Activated CD4-positive, alpha-beta T cell treated with anti-CD3 and anti-CD28 coated beads, Interleukin-2, amount 10 ng/mL, durations not matched to agents 7 days and 5 days (primary cell): ENCODE results near the gene CCDC7. TPM values are rescaled to one million over a fixed set of nuclear protein-coding genes. Genes with fewer than 3 reads are reported as not detected.
A peak's percentile ranks its signal among the peaks of the same experiment; 100 is the strongest.
"Not testable (repeated sequence)": the region's sequence is repeated elsewhere in the genome, so short reads cannot be mapped to it uniquely, and the experiment has no call there.

Experiments used
- CTCF ChIA-PET: fragments of 350-600 bp; sonication (Branson Sonifier 250); formaldehyde crosslinking; loops from one replicate; lab custom pipeline; 2021; ENCODE audit warnings: antibody characterized with exemption; lab: Charles Lee
- POLR2A ChIA-PET: fragments of 350-600 bp; sonication (Branson Sonifier 250); formaldehyde crosslinking; loops from one replicate; lab custom pipeline; 2021; ENCODE audit warnings: antibody characterized with exemption; lab: Charles Lee
- DNase-seq: peaks from one replicate; pipeline ENCODE4 v3.0.0-alpha.2; 2020
- H3K27ac Mint-ChIP-seq: one replicate; pipeline ENCODE4 v1.8.0; 2021; ENCODE audit warnings: mild to moderate bottlenecking, moderate library complexity, mixed read lengths
- H3K27me3 Mint-ChIP-seq: one replicate; pipeline ENCODE4 v1.8.0; 2021; ENCODE audit warnings: mixed read lengths
- H3K36me3 Mint-ChIP-seq: one replicate; pipeline ENCODE4 v1.8.0; 2021; ENCODE audit warnings: low read depth, mixed read lengths
- H3K4me1 Mint-ChIP-seq: one replicate; pipeline ENCODE4 v1.8.0; 2021; ENCODE audit warnings: mixed read lengths
- H3K4me3 Mint-ChIP-seq: one replicate; pipeline ENCODE4 v1.8.0; 2021; ENCODE audit warnings: mild to moderate bottlenecking, moderate library complexity, mixed read lengths
- H3K9me3 Mint-ChIP-seq: one replicate; pipeline ENCODE4 v1.8.0; 2021; ENCODE audit warnings: mixed read lengths
- total RNA-seq, 2 experiments: library from RNA; stranded (reverse); gene quantifications; one replicate each; pipeline ENCODE4 v1.2.3, GENCODE V29; 2021

CCDC7 gene
- total RNA-seq, 2 experiments from 2014 or later: 18.3 to 21.4 TPM

DNA sequence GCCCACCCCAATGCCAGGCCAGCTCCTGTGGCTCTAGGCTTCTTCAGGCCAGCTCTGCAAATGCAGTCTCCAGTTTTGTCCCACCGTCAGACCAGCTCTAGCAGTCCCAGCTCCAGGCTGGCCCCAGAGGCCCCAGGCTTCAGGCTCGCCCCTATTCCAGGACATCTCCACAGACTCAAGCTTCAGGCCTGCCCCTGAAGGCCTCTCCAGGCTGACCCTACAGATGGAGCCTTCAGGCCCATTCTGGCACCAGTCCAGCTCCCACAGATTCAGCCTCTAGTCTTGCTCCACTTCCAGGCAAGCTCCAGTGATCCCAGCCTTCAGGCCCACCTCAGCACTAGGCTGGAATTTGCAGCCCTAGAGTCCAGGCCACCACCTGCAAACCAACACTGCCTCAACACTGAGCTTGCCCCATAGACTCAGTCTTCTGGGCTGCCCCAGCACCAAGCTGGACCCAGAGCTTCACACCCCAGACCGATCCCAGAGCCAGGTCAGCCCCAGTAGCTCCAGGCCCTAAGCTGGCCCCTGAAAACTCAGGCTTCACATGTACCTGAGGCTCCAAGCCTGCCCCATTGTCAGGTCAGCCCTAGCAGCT, 341.8 kb downstream of the CCDC7 start:
- Mint-ChIP-seq H3K4me3 (no peak overlapping the region), H3K4me1 (no peaks in the 10 kb centered on the region), H3K36me3 (no peaks in the 10 kb centered on the region), H3K27me3 (no peaks in the 10 kb centered on the region), H3K27ac (no peak overlapping the region), H3K9me3 (peaks cover 3% of the 10 kb centered on the region)
- no peak for DNase-seq
- ChIA-PET CTCF (interaction anchor here (1.1 kb wide), 1 partner anchor 16 kb away, joined by 3 read pairs; no protein-coding TSS in a partner anchor), POLR2A (no interaction called here)

DNA sequence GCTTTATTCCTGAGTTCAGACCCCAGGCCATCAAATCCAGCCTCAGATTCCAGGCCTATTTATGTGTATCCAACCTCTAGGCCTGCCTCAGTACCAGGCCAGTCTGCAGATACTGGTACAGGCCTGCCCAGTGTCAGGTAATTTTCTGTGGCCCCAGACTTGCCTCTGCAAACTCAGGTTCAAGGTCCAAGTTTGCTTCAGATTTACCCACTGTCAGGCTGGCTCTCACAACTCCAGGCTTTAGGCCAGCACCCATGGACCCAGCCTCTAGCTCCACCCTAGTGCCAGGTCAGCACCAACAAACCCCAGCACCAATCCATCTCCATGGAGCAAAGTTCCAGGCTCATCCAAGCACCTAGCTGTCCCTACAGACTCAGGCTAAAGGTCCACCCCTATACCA, 342.4 kb downstream of the CCDC7 start:
- no peaks in the 10 kb centered on the region for H3K36me3 Mint-ChIP-seq
- H3K27ac Mint-ChIP-seq: no peak overlapping the region
- H3K4me3 Mint-ChIP-seq: no peak overlapping the region
- POLR2A ChIA-PET: no interaction called here
- H3K9me3 Mint-ChIP-seq: peaks cover 3% of the 10 kb centered on the region
- H3K4me1 Mint-ChIP-seq: no peaks in the 10 kb centered on the region
- CTCF ChIA-PET: interaction anchor here (1.1 kb wide), 1 partner anchor 16 kb away, joined by 3 read pairs; no protein-coding TSS in a partner anchor
- H3K27me3 Mint-ChIP-seq: no peaks in the 10 kb centered on the region
- no peak for DNase-seq

DNA sequence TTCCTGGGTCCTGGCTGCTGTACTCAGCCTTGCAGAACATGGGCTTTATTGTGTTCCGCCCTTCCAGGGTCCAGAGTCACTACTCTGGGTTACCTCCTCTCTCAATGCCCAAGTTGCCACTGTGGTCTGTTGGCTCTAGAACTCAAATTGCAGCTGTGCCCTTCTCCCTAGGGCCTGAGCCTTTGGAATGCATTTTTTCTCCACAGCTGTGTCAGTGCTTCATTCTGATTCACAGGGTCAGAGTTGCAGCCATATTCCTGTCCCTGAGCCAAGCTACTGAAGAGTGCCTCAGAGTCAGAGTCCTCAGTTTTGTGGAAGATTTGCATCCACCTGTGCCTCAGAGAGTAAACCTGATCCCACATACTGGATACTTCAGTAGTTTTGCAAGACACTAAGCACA, 344.5 kb downstream of the CCDC7 start:
- no peak overlapping the region for H3K4me3 Mint-ChIP-seq
- POLR2A ChIA-PET: no interaction called here
- H3K27ac Mint-ChIP-seq: no peak overlapping the region
- no peak for DNase-seq
- H3K36me3 Mint-ChIP-seq: no peaks in the 10 kb centered on the region
- peaks cover 3% of the 10 kb centered on the region for H3K9me3 Mint-ChIP-seq
- no peaks in the 10 kb centered on the region for H3K27me3 Mint-ChIP-seq
- CTCF ChIA-PET: no interaction called here
- no peaks in the 10 kb centered on the region for H3K4me1 Mint-ChIP-seq

DNA sequence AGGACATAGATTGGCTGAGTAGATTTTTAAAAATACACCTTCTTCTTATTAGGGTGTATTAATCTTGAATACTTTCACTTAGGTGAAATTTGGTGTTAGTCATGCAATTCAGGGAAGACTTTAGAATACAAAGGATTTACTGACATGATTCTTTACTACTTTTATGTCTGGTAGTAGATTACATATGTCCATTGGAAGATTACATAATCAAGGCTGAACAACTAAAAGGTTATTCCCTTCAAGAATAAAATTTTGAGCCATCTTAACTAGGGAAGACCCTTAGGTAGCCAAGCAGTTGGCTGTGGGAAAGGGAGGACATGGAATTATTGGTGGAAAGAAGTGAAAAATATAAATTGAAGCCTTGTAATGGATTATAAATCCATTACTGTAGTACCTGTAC, 347.1 kb downstream of the CCDC7 start:
- Mint-ChIP-seq H3K27me3 (no peaks in the 10 kb centered on the region), H3K4me3 (no peak overlapping the region), H3K9me3 (no peaks in the 10 kb centered on the region), H3K4me1 (no peaks in the 10 kb centered on the region), H3K36me3 (no peaks in the 10 kb centered on the region), H3K27ac (no peak overlapping the region)
- CTCF ChIA-PET: no interaction called here
- POLR2A ChIA-PET: no interaction called here
- no peak for DNase-seq

DNA sequence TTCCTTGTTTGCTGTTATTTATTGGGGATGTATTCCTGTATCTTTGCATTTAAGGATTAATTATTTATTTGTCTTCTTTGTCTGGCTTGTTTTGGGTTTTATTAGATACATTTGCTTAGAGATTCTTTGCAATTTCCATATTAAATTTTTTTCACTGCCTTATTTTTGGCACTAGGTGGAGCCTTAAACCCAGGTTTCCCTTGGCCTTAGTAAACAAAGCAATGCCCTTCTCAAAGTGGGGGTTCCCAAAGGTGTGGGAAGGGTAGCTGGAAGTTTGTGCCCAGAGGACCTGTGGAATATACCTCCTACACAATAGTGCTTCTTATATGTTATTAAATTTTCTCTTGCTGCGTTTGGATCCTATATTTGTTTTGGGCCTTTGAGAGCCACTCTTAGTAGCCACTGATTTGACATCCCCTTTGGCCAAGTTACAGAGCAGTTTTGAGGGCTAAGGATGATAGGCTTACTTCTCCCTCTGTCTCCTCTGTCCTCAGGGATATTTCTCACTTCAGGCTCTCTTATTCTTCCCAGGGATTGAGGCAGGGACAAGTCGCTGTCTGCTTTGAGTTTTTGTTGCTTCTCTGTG, 349.8 kb downstream of the CCDC7 start:
- Mint-ChIP-seq H3K4me3 (no peak overlapping the region), H3K27ac (peak overlapping the region; percentile 7), H3K4me1 (no peaks in the 10 kb centered on the region), H3K36me3 (no peaks in the 10 kb centered on the region), H3K9me3 (no peaks in the 10 kb centered on the region), H3K27me3 (no peaks in the 10 kb centered on the region)
- ChIA-PET CTCF (no interaction called here), POLR2A (no interaction called here)
- DNase-seq: peak; percentile 25

DNA sequence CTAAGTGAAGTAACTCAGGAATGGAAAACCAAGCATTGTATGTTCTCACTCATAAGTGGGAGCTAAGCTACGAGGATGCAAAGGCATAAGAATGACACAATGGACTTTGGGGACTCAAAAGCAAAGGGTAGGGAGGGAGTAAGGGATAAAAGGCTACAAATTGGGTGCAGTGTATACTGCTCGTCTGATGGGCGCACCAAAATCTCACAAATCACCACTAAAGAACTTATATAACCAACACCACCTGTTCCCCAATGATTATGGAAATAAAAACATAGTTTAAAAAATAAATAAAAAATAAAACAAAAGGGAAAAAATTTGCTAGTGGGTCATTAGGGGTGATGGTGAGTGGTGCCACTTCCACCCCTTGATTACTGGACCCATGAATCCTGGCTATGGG, 351.5 kb downstream of the CCDC7 start:
- H3K4me1 Mint-ChIP-seq, H3K9me3 Mint-ChIP-seq, CTCF ChIA-PET, H3K4me3 Mint-ChIP-seq, H3K36me3 Mint-ChIP-seq, H3K27me3 Mint-ChIP-seq, DNase-seq, POLR2A ChIA-PET, H3K27ac Mint-ChIP-seq: not testable (repeated sequence)

DNA sequence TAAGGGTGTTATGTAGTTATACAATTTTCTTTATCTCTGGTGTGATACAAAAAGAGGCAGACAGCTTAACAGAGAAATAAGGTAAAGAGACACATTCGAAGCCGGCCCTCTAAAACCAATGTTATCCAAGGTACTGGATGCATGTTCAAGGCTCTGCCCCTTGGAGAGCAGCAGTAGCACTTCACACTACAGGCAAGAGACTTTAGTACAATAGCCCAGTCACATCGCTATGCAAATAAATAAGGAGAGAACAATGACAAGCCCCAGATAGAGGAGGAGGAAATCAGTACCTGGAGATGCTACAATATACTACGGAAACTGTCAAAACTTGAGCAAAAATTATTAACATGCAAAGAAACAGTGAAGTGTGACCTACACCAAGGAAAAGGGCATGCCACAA, 401.0 kb downstream of the CCDC7 start:
- no peaks in the 10 kb centered on the region for H3K9me3 Mint-ChIP-seq
- no peaks in the 10 kb centered on the region for H3K27me3 Mint-ChIP-seq
- H3K4me1 Mint-ChIP-seq: no peaks in the 10 kb centered on the region
- DNase-seq: no peak
- H3K4me3 Mint-ChIP-seq: no peak overlapping the region
- no peak overlapping the region for H3K27ac Mint-ChIP-seq
- H3K36me3 Mint-ChIP-seq: no peaks in the 10 kb centered on the region
- CTCF ChIA-PET: no interaction called here
- POLR2A ChIA-PET: no interaction called here

DNA sequence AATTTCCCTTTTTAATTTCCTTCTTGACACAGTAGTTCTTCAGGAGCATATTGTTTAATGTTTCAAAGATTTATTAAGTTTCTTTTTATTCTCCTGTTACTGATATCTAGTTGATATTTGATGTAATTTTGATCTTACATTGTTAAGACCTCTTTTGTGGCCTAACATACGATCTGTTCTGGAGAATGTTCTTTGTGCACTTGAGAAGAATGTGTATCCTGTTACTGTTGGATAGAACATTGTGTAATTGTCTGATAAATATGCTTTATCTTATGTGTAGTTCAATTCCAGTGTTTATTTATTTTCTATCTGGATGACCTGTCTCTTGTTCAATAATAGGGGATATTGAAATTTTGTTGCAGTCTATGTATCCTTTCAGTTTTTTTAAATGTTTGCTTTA, 405.4 kb downstream of the CCDC7 start:
- H3K27ac Mint-ChIP-seq: no peak overlapping the region
- H3K9me3 Mint-ChIP-seq: no peaks in the 10 kb centered on the region
- peaks cover 8% of the 10 kb centered on the region for H3K4me1 Mint-ChIP-seq
- H3K27me3 Mint-ChIP-seq: no peaks in the 10 kb centered on the region
- H3K4me3 Mint-ChIP-seq: no peak overlapping the region
- DNase-seq: no peak
- ChIA-PET CTCF (interaction anchor here (1.0 kb wide), 2 partner anchors 13 to 69 kb away, joined by 3 read pairs; no protein-coding TSS in a partner anchor), POLR2A (no interaction called here)
- no peaks in the 10 kb centered on the region for H3K36me3 Mint-ChIP-seq

DNA sequence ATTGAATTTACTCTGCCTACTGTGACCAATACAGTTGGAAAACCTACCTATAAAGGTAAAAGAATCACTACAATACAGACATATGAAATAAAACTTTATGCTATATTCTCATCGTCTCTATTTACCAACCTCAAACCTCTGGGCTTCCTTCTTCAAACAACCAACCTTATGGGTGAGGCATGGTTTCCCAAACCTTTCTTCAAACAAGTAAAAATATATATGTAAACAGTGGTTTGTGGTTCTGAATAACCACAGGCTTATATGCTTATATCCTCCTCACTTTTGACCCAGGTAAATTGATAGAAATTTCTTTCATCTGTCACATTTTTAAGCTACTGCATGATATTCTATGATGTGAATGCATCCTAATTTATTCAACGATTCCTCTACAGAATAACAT, 408.5 kb downstream of the CCDC7 start:
- H3K4me3 Mint-ChIP-seq: no peak overlapping the region
- peaks cover 2% of the 10 kb centered on the region for H3K27me3 Mint-ChIP-seq
- no peaks in the 10 kb centered on the region for H3K36me3 Mint-ChIP-seq
- peaks cover 8% of the 10 kb centered on the region for H3K4me1 Mint-ChIP-seq
- DNase-seq: no peak
- CTCF ChIA-PET: no interaction called here
- H3K27ac Mint-ChIP-seq: no peak overlapping the region
- POLR2A ChIA-PET: no interaction called here
- peaks cover 2% of the 10 kb centered on the region for H3K9me3 Mint-ChIP-seq

DNA sequence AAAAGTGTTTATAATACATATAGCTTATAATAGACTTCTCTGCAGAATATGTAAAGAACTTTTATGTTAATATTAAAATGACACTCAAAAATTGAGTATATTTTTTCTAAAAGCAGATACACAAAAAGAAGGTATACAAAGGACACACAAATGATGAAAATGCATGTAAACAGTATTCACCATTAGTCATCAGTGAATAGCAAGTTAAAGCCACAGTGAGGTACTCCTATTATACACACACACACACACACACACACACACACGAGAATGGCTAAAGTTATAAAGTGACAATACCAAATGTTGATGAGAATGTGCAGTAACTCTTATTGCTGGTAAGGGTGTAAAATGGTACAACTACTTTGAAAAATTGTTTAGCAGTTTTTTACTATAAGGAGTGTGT, 419.2 kb downstream of the CCDC7 start:
- peaks cover 7% of the 10 kb centered on the region for H3K27me3 Mint-ChIP-seq
- H3K4me1 Mint-ChIP-seq: no peaks in the 10 kb centered on the region
- no peak overlapping the region for H3K4me3 Mint-ChIP-seq
- H3K27ac Mint-ChIP-seq: no peak overlapping the region
- ChIA-PET POLR2A (no interaction called here), CTCF (interaction anchor here (1.0 kb wide), 1 partner anchor 10 kb away, joined by 3 read pairs; no protein-coding TSS in a partner anchor)
- DNase-seq: no peak
- no peaks in the 10 kb centered on the region for H3K36me3 Mint-ChIP-seq
- no peaks in the 10 kb centered on the region for H3K9me3 Mint-ChIP-seq

DNA sequence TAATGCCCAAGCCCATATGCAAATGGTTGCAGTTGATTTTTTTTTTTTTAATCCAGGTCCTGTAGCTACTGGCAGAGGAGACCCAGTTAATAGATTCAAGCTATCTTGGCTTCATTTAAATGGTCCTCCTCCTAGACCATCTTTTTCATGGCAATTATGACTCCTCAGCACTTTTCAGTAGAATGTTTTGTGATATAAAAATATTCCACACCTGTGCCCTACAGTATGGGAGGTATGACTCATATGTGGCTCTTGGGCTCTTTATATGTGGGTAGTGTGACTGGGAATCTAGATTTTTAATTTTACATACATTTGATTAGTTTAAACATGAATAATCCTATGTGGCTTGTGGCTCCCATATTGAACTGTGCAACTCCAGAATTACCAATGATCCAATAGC, 432.0 kb downstream of the CCDC7 start:
- ChIA-PET CTCF (no interaction called here), POLR2A (no interaction called here)
- Mint-ChIP-seq H3K36me3 (no peaks in the 10 kb centered on the region), H3K4me1 (no peaks in the 10 kb centered on the region), H3K27ac (no peak overlapping the region), H3K4me3 (no peak overlapping the region), H3K9me3 (no peaks in the 10 kb centered on the region), H3K27me3 (no peaks in the 10 kb centered on the region)
- DNase-seq: no peak

DNA sequence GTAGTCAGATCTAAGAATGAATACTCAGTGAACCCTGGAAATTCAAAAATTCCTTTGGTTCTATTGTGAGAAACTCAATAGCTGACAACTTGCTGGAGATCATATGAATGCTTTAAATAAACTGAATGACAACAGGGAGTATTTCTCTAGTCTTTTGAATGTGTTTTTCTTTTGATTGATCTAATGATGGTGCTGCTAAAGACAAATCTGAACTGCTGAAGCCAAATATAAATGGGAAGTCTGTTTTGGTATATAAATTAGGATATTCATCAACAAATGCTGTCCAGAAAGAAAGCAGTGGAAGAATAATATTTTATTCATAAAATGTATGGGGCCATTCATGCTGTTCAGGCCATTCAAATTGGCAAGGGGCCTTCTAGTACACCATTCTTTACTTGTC, 432.7 kb downstream of the CCDC7 start:
- ChIA-PET CTCF (no interaction called here), POLR2A (no interaction called here)
- Mint-ChIP-seq H3K4me1 (no peaks in the 10 kb centered on the region), H3K27me3 (no peaks in the 10 kb centered on the region), H3K27ac (no peak overlapping the region), H3K4me3 (no peak overlapping the region), H3K36me3 (no peaks in the 10 kb centered on the region), H3K9me3 (no peaks in the 10 kb centered on the region)
- no peak for DNase-seq

DNA sequence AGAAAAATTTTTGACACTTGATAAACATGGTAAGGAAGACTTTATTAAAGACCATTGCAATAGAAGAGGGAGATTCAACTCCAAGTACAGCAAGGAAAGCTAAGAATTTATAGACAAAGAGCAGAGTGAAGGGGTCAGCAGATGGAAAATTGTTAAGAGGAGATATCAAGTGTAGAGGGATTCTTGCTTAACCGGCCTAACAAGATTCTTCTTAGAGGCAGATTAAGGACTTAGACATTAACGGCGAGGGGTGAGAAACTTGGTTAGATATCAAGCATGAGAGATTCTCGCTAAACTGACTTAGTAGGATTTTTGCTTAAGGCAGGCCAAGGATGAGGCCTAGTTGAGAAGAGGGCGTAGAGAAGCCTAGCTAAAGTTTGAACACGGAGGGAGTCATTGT, 436.1 kb downstream of the CCDC7 start:
- no peak overlapping the region for H3K27ac Mint-ChIP-seq
- no peaks in the 10 kb centered on the region for H3K27me3 Mint-ChIP-seq
- ChIA-PET CTCF (interaction anchor here (1.0 kb wide), 1 partner anchor 196 kb away, joined by 3 read pairs; no protein-coding TSS in a partner anchor), POLR2A (no interaction called here)
- no peak overlapping the region for H3K4me3 Mint-ChIP-seq
- H3K36me3 Mint-ChIP-seq: no peaks in the 10 kb centered on the region
- H3K9me3 Mint-ChIP-seq: no peaks in the 10 kb centered on the region
- no peak for DNase-seq
- H3K4me1 Mint-ChIP-seq: no peaks in the 10 kb centered on the region

DNA sequence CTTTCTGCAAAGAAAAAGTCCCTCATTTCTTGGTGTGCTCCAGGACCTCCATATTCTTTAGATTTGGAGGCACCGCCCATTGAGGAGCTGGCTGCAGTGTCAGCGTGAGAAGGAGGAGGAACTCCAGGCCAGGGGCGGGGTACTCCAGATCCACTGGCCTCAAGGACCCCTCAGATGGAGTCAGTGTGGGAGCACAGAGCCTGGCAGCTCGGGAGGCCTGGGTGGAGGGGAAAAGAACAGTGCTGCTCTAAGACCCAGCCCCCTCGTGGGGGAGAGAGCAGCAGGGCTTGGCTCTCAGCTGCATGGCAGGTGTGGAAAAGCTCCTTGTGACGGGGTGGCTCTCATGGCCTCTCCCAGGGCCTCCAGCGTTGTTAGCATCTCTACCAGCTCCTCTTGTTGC, 441.5 kb downstream of the CCDC7 start:
- no peaks in the 10 kb centered on the region for H3K27me3 Mint-ChIP-seq
- CTCF ChIA-PET: no interaction called here
- H3K36me3 Mint-ChIP-seq: no peaks in the 10 kb centered on the region
- H3K27ac Mint-ChIP-seq: no peak overlapping the region
- peaks cover 5% of the 10 kb centered on the region for H3K4me1 Mint-ChIP-seq
- H3K9me3 Mint-ChIP-seq: no peaks in the 10 kb centered on the region
- POLR2A ChIA-PET: no interaction called here
- H3K4me3 Mint-ChIP-seq: no peak overlapping the region
- DNase-seq: no peak
